ENCODE data around the gene VSIG10. TPM values are rescaled to one million over a fixed set of nuclear protein-coding genes. Genes with fewer than 3 reads are reported as not detected.
"Not testable (repeated sequence)": the region's sequence is repeated elsewhere in the genome, so short reads cannot be mapped to it uniquely, and the experiment has no call there.

VSIG10 gene
- total RNA-seq, 2 donors from 2014 or later = 60.0 to 69.0 TPM

DNA sequence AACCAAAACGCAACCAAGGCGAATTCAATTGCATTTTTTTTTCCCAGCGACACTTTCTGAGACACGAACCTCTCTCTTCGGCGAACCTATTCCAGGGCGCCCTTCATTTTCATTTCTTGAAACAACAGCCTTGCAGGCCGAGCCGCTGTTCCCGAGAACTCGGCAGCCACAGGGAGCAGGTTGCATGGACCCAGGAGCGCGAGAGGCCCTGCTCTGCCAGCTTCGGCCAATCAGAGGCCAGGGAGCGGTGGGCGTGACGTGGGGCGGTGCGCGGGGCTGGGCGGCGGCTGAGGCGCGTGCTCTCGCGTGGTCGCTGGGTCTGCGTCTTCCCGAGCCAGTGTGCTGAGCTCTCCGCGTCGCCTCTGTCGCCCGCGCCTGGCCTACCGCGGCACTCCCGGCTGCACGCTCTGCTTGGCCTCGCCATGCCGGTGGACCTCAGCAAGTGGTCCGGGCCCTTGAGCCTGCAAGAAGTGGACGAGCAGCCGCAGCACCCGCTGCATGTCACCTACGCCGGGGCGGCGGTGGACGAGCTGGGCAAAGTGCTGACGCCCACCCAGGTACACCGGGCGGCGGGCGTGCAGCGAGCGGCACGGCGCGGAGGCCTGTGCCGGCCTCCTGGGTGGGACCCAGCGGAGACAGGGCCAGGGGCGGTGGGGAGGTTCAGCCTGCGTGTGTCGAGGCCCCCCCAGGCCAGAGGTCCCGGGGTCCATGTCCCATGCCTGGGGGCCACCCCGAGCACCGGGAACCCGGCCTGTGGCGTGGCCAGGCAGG lies 32.2 kb upstream of the VSIG10 start, which contains the start of gene PEBP1:
Gene PEBP1 (plus strand): TSS at position 337 of the 771 bp plus-strand sequence. CDS start 86 bp downstream, at position 423.
- TF ChIP-seq, protein P1, sequence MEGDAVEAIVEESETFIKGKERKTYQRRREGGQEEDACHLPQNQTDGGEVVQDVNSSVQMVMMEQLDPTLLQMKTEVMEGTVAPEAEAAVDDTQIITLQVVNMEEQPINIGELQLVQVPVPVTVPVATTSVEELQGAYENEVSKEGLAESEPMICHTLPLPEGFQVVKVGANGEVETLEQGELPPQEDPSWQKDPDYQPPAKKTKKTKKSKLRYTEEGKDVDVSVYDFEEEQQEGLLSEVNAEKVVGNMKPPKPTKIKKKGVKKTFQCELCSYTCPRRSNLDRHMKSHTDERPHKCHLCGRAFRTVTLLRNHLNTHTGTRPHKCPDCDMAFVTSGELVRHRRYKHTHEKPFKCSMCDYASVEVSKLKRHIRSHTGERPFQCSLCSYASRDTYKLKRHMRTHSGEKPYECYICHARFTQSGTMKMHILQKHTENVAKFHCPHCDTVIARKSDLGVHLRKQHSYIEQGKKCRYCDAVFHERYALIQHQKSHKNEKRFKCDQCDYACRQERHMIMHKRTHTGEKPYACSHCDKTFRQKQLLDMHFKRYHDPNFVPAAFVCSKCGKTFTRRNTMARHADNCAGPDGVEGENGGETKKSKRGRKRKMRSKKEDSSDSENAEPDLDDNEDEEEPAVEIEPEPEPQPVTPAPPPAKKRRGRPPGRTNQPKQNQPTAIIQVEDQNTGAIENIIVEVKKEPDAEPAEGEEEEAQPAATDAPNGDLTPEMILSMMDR (IDR thresholded peaks at IDR 0.05) = no peak
- no peaks in the 10 kb centered on the region for H3K4me1 ChIP-seq
- DNase-seq = peak; percentile 98
- H3K36me3 ChIP-seq = no peaks in the 10 kb centered on the region
- peak within 1 kb of the TSS; percentile 99 for H3K4me3 ChIP-seq
- peak within 1 kb of the TSS; percentile 73 to 89 for H3K9ac ChIP-seq (ENCODE audit: low read depth in 2 of 2, low read length in 2 of 2)
- H3K27me3 ChIP-seq = no peaks in the 10 kb centered on the region
- peak within 1 kb of the TSS; percentile 71 for H3K27ac ChIP-seq
- intact Hi-C loops (cut with DNase I) = no loop called here
- H3K9me3 ChIP-seq = no peaks in the 10 kb centered on the region

DNA sequence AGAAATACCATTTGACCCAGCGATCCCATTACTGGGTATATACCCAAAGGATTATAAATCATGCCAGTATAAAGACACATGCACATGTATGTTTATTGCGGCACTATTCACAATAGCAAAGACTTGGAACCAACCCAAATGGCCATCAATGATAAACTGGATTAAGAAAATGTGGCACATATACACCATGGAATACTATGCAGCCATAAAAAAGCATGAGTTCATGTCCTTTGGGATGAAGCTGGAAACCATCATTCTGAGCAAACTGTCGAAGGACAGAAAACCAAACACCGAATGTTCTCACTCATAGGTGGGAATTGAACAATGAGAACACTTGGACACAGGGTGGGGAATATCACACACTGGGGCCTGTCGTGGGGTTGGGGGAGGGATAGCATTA lies 25.6 kb upstream of the VSIG10 start:
- DNase-seq; H3K27ac ChIP-seq; H3K27me3 ChIP-seq; H3K36me3 ChIP-seq; H3K4me1 ChIP-seq; H3K9ac ChIP-seq (ENCODE audit: low read depth in 2 of 2, low read length in 2 of 2); H3K4me3 ChIP-seq; intact Hi-C loops (cut with DNase I); H3K9me3 ChIP-seq: not testable (repeated sequence)

DNA sequence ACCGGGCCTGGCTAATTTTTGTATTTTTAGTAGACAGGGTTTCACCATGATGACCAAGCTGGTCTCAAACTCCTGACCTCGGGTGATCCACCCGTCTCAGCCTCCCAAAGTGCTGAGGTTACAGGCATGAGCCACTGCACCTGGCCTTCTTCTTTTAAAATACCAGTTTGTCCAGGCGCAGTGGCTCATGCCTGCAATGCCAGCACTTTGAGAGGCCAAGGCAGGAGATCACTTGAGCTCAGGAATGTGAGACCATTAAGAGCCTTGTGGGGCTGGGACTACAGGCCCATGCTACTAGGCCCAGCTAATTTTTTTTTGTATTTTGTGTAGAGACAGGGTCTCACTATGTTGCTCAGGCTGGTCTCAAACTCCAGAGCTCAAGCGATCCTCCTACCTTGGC lies 24.1 kb upstream of the VSIG10 start:
- no peak overlapping the region for H3K9ac ChIP-seq (ENCODE audit: low read depth in 2 of 2, low read length in 2 of 2)
- no peak for DNase-seq
- H3K27ac ChIP-seq = no peak overlapping the region
- H3K27me3 ChIP-seq = no peaks in the 10 kb centered on the region
- no peaks in the 10 kb centered on the region for H3K4me1 ChIP-seq
- no peaks in the 10 kb centered on the region for H3K9me3 ChIP-seq
- no peaks in the 10 kb centered on the region for H3K36me3 ChIP-seq
- no peak overlapping the region for H3K4me3 ChIP-seq
- TF ChIP-seq, protein P1 (IDR thresholded peaks at IDR 0.05) = no peak
- intact Hi-C loops (cut with DNase I) = no loop called here

DNA sequence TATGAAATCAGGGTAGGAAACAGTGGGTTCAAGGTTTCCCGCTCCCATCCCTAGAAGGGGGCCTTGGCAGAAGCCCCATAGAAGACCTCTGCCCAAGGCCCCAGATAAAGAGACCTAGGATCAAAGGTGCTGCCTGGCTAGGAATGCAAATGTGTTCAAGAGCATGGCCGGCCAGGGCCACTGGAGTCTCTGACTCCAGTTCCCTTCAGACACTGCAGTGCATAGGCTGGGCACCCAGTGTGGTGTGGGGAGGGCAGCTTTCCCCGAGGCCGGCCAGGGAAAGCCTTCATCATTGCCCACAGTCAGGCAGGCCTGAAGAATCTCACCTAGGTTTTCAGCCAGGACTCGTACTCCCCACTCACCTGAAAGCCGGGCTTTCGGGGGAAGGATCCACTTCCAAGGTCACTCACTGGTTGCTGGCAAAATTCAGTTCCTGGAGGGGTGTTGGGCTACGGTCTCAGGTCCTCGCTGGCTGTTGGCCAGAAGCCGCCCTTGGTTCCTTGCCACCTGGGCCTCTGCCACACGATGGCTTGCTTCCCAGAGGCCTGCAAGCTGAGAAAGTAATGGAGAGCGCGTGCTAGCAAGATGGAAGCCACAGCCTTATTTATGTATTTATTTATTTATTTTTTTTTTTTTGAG lies 22.4 kb upstream of the VSIG10 start:
- H3K36me3 ChIP-seq = no peaks in the 10 kb centered on the region
- no peaks in the 10 kb centered on the region for H3K9me3 ChIP-seq
- intact Hi-C loops (cut with DNase I) = no loop called here
- peak; percentile 79 for DNase-seq
- H3K27me3 ChIP-seq = no peaks in the 10 kb centered on the region
- no peaks in the 10 kb centered on the region for H3K4me1 ChIP-seq
- H3K4me3 ChIP-seq = no peak overlapping the region
- H3K9ac ChIP-seq (ENCODE audit: low read depth in 2 of 2, low read length in 2 of 2) = peak overlapping the region in 1 of 2 donors; percentile 21
- TF ChIP-seq, protein P1 (IDR thresholded peaks at IDR 0.05) = no peak
- no peak overlapping the region for H3K27ac ChIP-seq

DNA sequence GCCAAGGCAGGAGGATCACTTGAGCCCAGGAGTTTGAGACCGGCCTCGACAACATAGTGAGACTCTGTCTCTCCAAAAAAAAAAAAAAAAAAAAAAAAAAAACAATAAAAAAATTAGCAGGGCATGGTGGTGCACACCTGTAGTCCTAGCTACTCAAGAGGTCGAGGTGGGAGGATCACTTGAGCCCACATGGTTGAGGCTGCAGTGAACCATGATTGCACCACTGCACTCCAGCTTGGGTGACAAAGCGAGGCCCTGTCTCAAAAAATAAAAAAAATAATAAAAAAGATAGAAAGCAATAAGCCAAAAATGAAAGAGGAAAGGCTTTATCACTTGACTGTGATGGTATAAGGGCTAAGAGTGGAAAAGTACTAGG lies 21.9 kb upstream of the VSIG10 start:
- TF ChIP-seq, protein P1 (IDR thresholded peaks at IDR 0.05) = no peak
- no peak overlapping the region for H3K27ac ChIP-seq
- no peaks in the 10 kb centered on the region for H3K36me3 ChIP-seq
- H3K9ac ChIP-seq (ENCODE audit: low read depth in 2 of 2, low read length in 2 of 2) = no peak overlapping the region
- intact Hi-C loops (cut with DNase I) = no loop called here
- no peaks in the 10 kb centered on the region for H3K27me3 ChIP-seq
- H3K4me3 ChIP-seq = no peak overlapping the region
- no peaks in the 10 kb centered on the region for H3K4me1 ChIP-seq
- DNase-seq = no peak
- H3K9me3 ChIP-seq = no peaks in the 10 kb centered on the region
